Measurements from ENCODE around the gene GNG4. TPM values are rescaled to one million over a fixed set of nuclear protein-coding genes. Genes with fewer than 3 reads are reported as not detected.

GNG4 gene
- total and polyA plus RNA-seq, 7 donors: 0.04 to 0.41 (median 0.05) TPM; not detected in 4

DNA sequence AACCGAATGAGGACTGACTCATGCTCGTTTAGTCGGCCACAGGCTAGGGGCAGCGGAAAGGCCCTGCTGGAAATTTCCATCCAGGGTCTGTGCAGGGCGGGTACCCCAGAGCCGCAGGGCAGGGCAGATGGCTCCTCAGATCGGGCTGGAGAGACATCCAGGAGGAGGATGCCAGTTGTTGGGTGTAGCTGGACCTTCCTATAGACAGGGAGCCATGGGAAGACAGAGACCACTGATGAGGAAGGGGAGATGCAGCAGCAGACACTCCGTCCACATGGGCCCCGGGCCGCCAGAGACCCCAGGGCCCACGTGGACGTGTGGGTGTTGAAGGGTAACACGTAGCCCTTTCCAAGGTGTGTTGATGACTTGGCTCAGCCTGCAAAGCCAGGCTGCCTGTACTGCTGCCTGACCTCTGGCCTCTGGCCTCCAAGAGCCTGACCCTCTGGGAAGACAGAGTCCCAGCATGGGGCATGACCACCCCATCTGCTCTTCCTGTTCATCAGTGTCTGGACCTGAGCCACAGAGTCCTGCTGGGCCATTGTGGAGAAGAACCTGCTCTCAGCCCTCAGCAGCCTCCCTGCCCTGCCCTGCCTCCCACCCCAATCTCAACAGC, 4.8 kb downstream of the GNG4 start:
- no peak for ATAC-seq
- Histone ChIP-seq H3K27ac (no peak overlapping the region), H3K4me3 (no peak overlapping the region), H3K27me3 (ENCODE audit: insufficient read depth in 3 of 3, low read length in 2 of 3) (peaks cover 0 to 71% (median 18%) of the 10 kb centered on the region in 3 donors), H3K9me3 (no peaks in the 10 kb centered on the region), H3K4me1 (peaks cover 7% of the 10 kb centered on the region), H3K36me3 (ENCODE audit: insufficient read depth in 1 of 2, low read depth in 1 of 2) (no peaks in the 10 kb centered on the region)
- intact Hi-C loops (cut with DNase I): no loop called here
- TF ChIP-seq, protein P1, sequence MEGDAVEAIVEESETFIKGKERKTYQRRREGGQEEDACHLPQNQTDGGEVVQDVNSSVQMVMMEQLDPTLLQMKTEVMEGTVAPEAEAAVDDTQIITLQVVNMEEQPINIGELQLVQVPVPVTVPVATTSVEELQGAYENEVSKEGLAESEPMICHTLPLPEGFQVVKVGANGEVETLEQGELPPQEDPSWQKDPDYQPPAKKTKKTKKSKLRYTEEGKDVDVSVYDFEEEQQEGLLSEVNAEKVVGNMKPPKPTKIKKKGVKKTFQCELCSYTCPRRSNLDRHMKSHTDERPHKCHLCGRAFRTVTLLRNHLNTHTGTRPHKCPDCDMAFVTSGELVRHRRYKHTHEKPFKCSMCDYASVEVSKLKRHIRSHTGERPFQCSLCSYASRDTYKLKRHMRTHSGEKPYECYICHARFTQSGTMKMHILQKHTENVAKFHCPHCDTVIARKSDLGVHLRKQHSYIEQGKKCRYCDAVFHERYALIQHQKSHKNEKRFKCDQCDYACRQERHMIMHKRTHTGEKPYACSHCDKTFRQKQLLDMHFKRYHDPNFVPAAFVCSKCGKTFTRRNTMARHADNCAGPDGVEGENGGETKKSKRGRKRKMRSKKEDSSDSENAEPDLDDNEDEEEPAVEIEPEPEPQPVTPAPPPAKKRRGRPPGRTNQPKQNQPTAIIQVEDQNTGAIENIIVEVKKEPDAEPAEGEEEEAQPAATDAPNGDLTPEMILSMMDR (IDR thresholded peaks at IDR 0.05): no peak
- DNase-seq: no peak
- WGBS, 3 donors: 79 to 85% (median 84%) methylated on average over 13 of the region's 13 CpGs

DNA sequence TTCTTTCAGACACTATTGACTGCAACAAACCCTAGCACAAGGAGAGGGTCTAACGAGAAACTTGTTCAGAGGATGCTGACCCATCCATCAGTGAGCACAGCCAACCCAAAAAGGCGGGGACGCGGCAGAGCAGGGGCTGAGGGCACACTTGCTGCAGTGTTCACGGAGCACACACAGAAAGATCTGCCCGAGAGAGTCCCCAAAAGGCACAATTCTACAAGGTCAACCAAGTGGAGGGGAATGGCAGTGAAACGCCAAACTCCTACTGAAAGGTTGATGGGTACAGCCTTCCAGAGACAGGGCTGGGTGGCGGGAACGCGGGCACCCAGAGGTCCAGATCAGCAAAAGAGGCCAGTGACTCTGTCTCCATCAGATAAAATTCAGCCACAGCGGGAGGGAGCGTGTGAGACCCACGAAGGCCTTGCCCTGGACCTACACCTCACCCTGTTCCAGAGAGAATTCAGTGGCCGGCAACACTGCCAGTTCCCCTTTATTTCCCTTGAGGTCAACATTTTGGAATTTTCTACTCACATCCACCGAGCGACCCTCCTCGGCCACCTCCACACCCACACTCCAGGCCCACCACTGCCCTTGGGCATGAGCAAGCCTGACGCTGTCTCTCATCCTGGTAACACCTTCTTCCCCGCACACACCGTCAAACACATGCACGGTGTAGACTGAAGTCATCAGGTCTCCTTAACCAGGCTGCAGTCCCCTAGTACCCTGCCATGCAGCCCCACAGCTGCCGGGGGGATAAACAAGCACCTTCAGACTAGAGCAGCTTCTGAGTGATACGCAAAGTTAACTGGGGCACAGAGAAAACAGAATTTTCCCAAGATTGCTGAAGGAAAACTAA, 5.5 kb downstream of the GNG4 start:
- ATAC-seq: no peak
- intact Hi-C loops (cut with DNase I): no loop called here
- no peak overlapping the region for H3K27ac ChIP-seq
- H3K27me3 ChIP-seq (ENCODE audit: insufficient read depth in 3 of 3, low read length in 2 of 3): peaks cover 0 to 63% (median 13%) of the 10 kb centered on the region in 3 donors
- no peaks in the 10 kb centered on the region for H3K36me3 ChIP-seq (ENCODE audit: insufficient read depth in 1 of 2, low read depth in 1 of 2)
- no peak overlapping the region for H3K4me3 ChIP-seq
- H3K9me3 ChIP-seq: no peaks in the 10 kb centered on the region
- WGBS, 3 donors: 88 to 93% (median 89%) methylated on average over 23 of the region's 23 CpGs
- peaks cover 4% of the 10 kb centered on the region for H3K4me1 ChIP-seq
- TF ChIP-seq, protein P1 (IDR thresholded peaks at IDR 0.05): no peak
- DNase-seq: no peak

DNA sequence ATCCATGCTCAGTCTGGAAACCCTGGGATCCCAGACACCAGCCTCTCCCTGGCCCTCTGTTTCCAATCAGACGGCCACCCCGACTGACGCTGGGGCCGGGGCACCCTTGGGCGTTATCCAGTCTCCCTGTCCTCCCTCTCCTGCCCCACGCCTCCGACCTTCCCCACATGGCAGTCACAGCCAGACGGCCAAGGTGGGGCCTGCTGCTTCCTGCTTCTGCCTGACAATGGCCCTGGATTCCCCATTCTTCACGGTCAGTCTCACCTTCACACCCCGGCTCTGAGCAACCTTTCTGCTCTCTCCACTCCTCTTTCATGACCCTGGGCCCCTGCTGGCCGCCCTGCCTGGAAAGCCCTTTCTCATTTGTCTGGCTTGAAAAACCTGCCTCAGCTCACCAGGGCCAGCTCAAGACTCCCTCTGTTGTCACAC, 6.6 kb downstream of the GNG4 start:
- no peaks in the 10 kb centered on the region for H3K36me3 ChIP-seq (ENCODE audit: insufficient read depth in 1 of 2, low read depth in 1 of 2)
- intact Hi-C loops (cut with DNase I): no loop called here
- peaks cover 0 to 52% (median 6%) of the 10 kb centered on the region in 3 donors for H3K27me3 ChIP-seq (ENCODE audit: insufficient read depth in 3 of 3, low read length in 2 of 3)
- WGBS, 3 donors: 37 to 47% (median 45%) methylated on average over 11 of the region's 11 CpGs
- H3K27ac ChIP-seq: no peak overlapping the region
- ATAC-seq: no peak
- H3K4me1 ChIP-seq: no peaks in the 10 kb centered on the region
- no peaks in the 10 kb centered on the region for H3K9me3 ChIP-seq
- no peak for DNase-seq
- TF ChIP-seq, protein P1 (IDR thresholded peaks at IDR 0.05): no peak
- H3K4me3 ChIP-seq: no peak overlapping the region

DNA sequence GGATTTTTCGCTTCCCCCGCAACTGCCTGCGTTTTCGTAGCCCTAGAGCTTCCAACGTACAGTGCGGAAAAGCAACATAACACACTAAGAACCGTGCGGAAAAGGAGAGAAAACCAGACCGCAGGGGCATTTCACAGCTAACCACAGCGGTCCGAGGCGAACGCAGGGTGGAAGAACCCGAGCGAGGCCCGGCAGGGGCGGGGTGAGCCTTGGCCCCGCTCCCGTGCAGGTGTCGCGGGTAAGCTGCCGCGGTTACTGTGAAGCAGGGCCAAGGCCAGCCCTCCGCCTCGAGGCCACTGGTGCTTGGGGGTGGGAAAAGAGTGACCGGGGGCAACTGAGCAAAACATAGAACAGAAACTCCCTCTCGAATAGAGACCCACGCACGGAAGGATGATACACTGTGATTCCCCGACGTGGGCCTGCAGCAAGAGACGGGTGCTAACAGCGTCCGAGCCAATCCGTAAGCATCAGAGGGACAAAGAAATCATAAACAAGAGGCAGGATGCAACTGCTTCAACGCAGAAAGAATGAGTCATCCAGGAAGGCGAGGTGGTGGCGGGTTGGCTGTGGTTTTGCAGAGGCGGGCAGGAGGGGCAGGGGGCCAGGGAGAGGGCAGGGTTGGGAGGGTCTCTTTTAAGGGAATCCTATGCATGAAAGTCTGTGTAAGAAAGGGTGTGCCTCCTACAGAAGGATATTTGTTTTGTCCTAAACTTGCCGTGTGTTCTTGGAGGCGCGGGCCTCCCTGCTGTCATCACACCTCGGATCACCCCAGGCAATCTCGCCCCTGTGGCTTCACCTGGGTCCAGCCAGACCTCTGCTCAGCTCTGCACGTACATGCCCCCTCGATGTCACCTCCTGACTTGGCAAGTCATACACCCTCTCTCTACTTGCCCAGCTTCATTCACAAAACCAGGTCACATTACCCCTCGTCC, 7.3 kb downstream of the GNG4 start:
- H3K36me3 ChIP-seq (ENCODE audit: insufficient read depth in 1 of 2, low read depth in 1 of 2): no peaks in the 10 kb centered on the region
- H3K27ac ChIP-seq: no peak overlapping the region
- H3K9me3 ChIP-seq: no peaks in the 10 kb centered on the region
- DNase-seq (no peak), ATAC-seq (no peak)
- intact Hi-C loops (cut with DNase I): no loop called here
- H3K27me3 ChIP-seq (ENCODE audit: insufficient read depth in 3 of 3, low read length in 2 of 3): peaks cover 0 to 46% (median 5%) of the 10 kb centered on the region in 3 donors
- TF ChIP-seq, protein P1 (IDR thresholded peaks at IDR 0.05): no peak
- no peaks in the 10 kb centered on the region for H3K4me1 ChIP-seq
- WGBS, 3 donors: 54 to 64% (median 57%) methylated on average over 46 to 47 of the region's 47 CpGs
- H3K4me3 ChIP-seq: no peak overlapping the region

Measured in psoas muscle (tissue), 8 donors.